Amniotic stem cell (primary cell): ENCODE measurements around the gene DPYSL4.

Experiments used
- DNase-seq: peaks from one replicate; lab custom pipeline; 2025; lab: John Stamatoyannopoulos, UW

The DPYSL4 gene

GRCh38 chr10:132243141-132243540, 56.4 kb downstream of the DPYSL4 start:
- DNase-seq, result no peak

- no peak for DNase-seq
These were observed 56.9 kb downstream of the DPYSL4 start for GRCh38 chr10:132243626-132244025.

GRCh38 chr10:132245056-132245455, 58.3 kb downstream of the DPYSL4 start:
- DNase-seq, result no peak

GRCh38 chr10:132246296-132246695, 59.5 kb downstream of the DPYSL4 start:
- DNase-seq, result no peak

- no peak for DNase-seq
These were observed 61.2 kb downstream of the DPYSL4 start for GRCh38 chr10:132247943-132248342.

- DNase-seq, result no peak
These were observed 61.9 kb downstream of the DPYSL4 start for GRCh38 chr10:132248455-132249225.

GRCh38 chr10:132249226-132249724, 62.5 kb downstream of the DPYSL4 start:
- DNase-seq, result no peak

GRCh38 chr10:132249824-132250375, 63.2 kb downstream of the DPYSL4 start:
- no peak for DNase-seq

GRCh38 chr10:132250481-132251475, 64.0 kb downstream of the DPYSL4 start:
- no peak for DNase-seq

- DNase-seq, result no peak
These were observed 65.2 kb downstream of the DPYSL4 start for GRCh38 chr10:132251928-132252327.

- no peak for DNase-seq
These were observed 65.7 kb downstream of the DPYSL4 start for GRCh38 chr10:132252412-132252811.

GRCh38 chr10:132253092-132253687, 66.4 kb downstream of the DPYSL4 start:
- DNase-seq, result no peak

- no peak for DNase-seq
These were observed 68.1 kb downstream of the DPYSL4 start for GRCh38 chr10:132254841-132255240.
